SK-N-SH treated with all-trans-retinoic acid at 6 μM for 48 hours (cell line): Measurements from ENCODE around the gene ALS2CL.

ENCODE experiments used
- ATAC-seq: fragments of 200-7000 bp; cut with Tn5 transposase; 3 replicates; pipeline ENCODE4 v1.9.1; 2020; ENCODE audit warnings: mild to moderate bottlenecking, moderate library complexity
- ARNTL ChIP-seq: fragments of 450-650 bp; formaldehyde crosslinking; IDR thresholded peaks from 2 replicates; pipeline ENCODE4 v1.5.0; 2020; ENCODE audit warnings: low read depth, mild to moderate bottlenecking, moderate library complexity, borderline replicate concordance
- BACH2 ChIP-seq: fragments of 250-450 bp; sonication (Bioruptor Pico); IDR thresholded peaks from 2 replicates; pipeline ENCODE4 v1.9.0; 2021; ENCODE audit warnings: mild to moderate bottlenecking, borderline replicate concordance
- CSDC2 ChIP-seq: fragments of 250-450 bp; sonication (Bioruptor Pico); IDR thresholded peaks from 2 replicates; pipeline ENCODE4 v1.5.0; 2020; ENCODE audit warnings: mild to moderate bottlenecking, moderate library complexity
- ESRRG ChIP-seq: fragments of 250-450 bp; sonication (Bioruptor Pico); IDR thresholded peaks from 2 replicates; pipeline ENCODE4 v1.6.1; 2021; ENCODE audit warnings: mild to moderate bottlenecking
- GLIS3 ChIP-seq: fragments of 250-450 bp; sonication (Bioruptor Pico); IDR thresholded peaks from 2 replicates; pipeline ENCODE4 v1.5.0; 2020; ENCODE audit warnings: mild to moderate bottlenecking, moderate library complexity
- ISL1 ChIP-seq: fragments of 250-450 bp; sonication (Bioruptor Pico); IDR thresholded peaks from 2 replicates; pipeline ENCODE4 v2.1.2; 2022; ENCODE audit warnings: mild to moderate bottlenecking, moderate library complexity
- OSR1 ChIP-seq: fragments of 250-450 bp; sonication (Bioruptor Pico); IDR thresholded peaks from 2 replicates; pipeline ENCODE4 v1.8.0; 2022; ENCODE audit warnings: moderate library complexity, mild to moderate bottlenecking, inconsistent platforms
- PPARA ChIP-seq: fragments of 250-450 bp; sonication (Bioruptor Pico); IDR thresholded peaks from 2 replicates; pipeline ENCODE4 v1.5.0; 2020; ENCODE audit warnings: mild to moderate bottlenecking, borderline replicate concordance
- RARB ChIP-seq: fragments of 250-450 bp; sonication (Bioruptor Pico); IDR thresholded peaks from 2 replicates; pipeline ENCODE4 v1.8.0; 2021; ENCODE audit warnings: mild to moderate bottlenecking, moderate library complexity
- SNAI2 ChIP-seq: fragments of 250-450 bp; sonication (Bioruptor Pico); IDR thresholded peaks from 2 replicates; pipeline ENCODE4 v1.5.0; 2020; ENCODE audit warnings: mild to moderate bottlenecking, moderate library complexity
- TCF4 ChIP-seq: fragments of 250-450 bp; sonication (Bioruptor Pico); IDR thresholded peaks from 2 replicates; pipeline ENCODE4 v1.8.0; 2021; ENCODE audit warnings: mild to moderate bottlenecking, moderate library complexity, borderline replicate concordance
- TOX ChIP-seq: fragments of 250-450 bp; sonication (Bioruptor Pico); IDR thresholded peaks from 2 replicates; pipeline ENCODE4 v1.8.0; 2021; ENCODE audit warnings: mild to moderate bottlenecking, moderate library complexity, borderline replicate concordance
- ZC3H10 ChIP-seq: fragments of 250-450 bp; sonication (Bioruptor Pico); IDR thresholded peaks from 2 replicates; pipeline ENCODE4 v1.5.1; 2021; ENCODE audit warnings: mild to moderate bottlenecking, moderate library complexity
- ZFP3 ChIP-seq: fragments of 250-450 bp; sonication (Bioruptor Pico); IDR thresholded peaks from 2 replicates; pipeline ENCODE4 v1.5.0; 2020; ENCODE audit warnings: mild to moderate bottlenecking, moderate library complexity
- ZFP30 ChIP-seq: fragments of 450-650 bp; formaldehyde crosslinking; IDR thresholded peaks from 2 replicates; pipeline ENCODE4 v1.5.0; 2022; ENCODE audit warnings: mild to moderate bottlenecking, moderate library complexity
- ZNF565 ChIP-seq: fragments of 450-650 bp; formaldehyde crosslinking; conservative IDR thresholded peaks from 2 replicates; pipeline ENCODE4 v1.5.0; 2020; ENCODE audit warnings: low read depth, mild to moderate bottlenecking, moderate library complexity
- ZNF70 ChIP-seq: fragments of 450-650 bp; formaldehyde crosslinking; IDR thresholded peaks from 2 replicates; pipeline ENCODE4 v1.5.0; 2020; ENCODE audit warnings: mild to moderate bottlenecking, moderate library complexity
- ZNF8 ChIP-seq: fragments of 450-650 bp; formaldehyde crosslinking; IDR thresholded peaks from 2 replicates; pipeline ENCODE4 v1.5.0; 2020; ENCODE audit warnings: mild to moderate bottlenecking, moderate library complexity
- TF ChIP-seq, protein P1 (sequence below): fragments of 250-450 bp; sonication (Bioruptor Pico); IDR thresholded peaks from 2 replicates; pipeline ENCODE4 v1.5.1; 2020; ENCODE audit warnings: low read depth, mild to moderate bottlenecking, moderate library complexity
- TF ChIP-seq, protein P2 (sequence below): fragments of 250-450 bp; sonication (Bioruptor Pico); IDR thresholded peaks from 2 replicates; pipeline ENCODE4 v1.5.1; 2021; ENCODE audit warnings: mild to moderate bottlenecking, moderate library complexity
- TF ChIP-seq, protein P3 (sequence below): fragments of 250-450 bp; sonication (Bioruptor Pico); IDR thresholded peaks from 2 replicates; pipeline ENCODE4 v1.8.0; 2020; ENCODE audit warnings: mild to moderate bottlenecking, moderate library complexity, borderline replicate concordance
- TF ChIP-seq, protein P4 (sequence below): fragments of 250-450 bp; sonication (Bioruptor Pico); IDR thresholded peaks from 2 replicates; pipeline ENCODE4 v1.5.0; 2020; ENCODE audit warnings: mild to moderate bottlenecking, moderate library complexity
- TF ChIP-seq, protein P5 (sequence below): fragments of 250-450 bp; sonication (Bioruptor Pico); IDR thresholded peaks from 2 replicates; pipeline ENCODE4 v1.8.0; 2021; ENCODE audit warnings: low read depth, mild to moderate bottlenecking, moderate library complexity, borderline replicate concordance

Gene ALS2CL

DNA sequence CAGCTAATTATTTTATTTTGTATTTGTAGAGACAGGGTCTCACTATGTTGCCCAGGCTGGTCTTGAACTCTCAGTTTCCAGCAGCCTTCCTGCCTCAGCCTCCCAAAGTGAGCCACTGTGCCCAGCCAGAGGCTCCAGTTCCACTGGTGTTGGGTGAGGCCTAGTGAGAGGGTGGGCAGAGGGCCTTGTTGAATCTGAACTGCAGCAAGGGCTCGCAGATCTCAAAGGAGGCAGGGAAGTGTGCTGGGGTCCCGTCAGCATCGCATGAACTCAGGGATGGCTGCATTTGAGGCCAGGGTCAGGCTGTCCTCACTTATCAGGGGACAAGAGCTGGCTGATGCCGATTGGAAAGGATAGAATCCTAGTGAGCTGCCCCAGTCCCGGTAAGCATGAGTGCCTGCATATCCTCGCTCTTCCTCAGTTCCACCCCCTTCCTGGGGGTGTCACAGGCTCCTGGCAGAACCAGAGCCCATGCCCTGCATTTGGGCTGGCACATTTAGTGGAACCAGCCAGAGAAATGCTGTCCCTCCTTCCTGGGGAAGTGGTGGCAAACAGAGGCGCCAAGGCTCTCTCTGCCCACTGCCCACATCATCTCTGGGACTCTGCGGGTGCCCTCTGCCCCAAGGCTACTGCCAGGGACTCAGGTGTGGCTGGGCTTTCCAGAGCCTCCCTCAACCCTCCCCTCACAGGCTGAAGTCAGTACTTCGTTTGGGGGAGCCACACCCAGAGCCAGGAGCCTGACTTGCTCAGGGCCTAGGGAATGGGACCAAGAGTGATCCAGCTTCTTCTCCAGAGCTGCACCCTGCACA lies 24.1 kb downstream of the ALS2CL start:
- no peak for ATAC-seq
- TF ChIP-seq ZFP3 (CRISPR knock-in tag), result no peak
- no peak for TF ChIP-seq CSDC2 (CRISPR knock-in tag)
- TF ChIP-seq, protein P1, sequence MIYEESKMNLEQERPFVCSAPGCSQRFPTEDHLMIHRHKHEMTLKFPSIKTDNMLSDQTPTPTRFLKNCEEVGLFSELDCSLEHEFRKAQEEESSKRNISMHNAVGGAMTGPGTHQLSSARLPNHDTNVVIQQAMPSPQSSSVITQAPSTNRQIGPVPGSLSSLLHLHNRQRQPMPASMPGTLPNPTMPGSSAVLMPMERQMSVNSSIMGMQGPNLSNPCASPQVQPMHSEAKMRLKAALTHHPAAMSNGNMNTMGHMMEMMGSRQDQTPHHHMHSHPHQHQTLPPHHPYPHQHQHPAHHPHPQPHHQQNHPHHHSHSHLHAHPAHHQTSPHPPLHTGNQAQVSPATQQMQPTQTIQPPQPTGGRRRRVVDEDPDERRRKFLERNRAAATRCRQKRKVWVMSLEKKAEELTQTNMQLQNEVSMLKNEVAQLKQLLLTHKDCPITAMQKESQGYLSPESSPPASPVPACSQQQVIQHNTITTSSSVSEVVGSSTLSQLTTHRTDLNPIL (CRISPR knock-in tag), result no peak
- TF ChIP-seq, protein P2, sequence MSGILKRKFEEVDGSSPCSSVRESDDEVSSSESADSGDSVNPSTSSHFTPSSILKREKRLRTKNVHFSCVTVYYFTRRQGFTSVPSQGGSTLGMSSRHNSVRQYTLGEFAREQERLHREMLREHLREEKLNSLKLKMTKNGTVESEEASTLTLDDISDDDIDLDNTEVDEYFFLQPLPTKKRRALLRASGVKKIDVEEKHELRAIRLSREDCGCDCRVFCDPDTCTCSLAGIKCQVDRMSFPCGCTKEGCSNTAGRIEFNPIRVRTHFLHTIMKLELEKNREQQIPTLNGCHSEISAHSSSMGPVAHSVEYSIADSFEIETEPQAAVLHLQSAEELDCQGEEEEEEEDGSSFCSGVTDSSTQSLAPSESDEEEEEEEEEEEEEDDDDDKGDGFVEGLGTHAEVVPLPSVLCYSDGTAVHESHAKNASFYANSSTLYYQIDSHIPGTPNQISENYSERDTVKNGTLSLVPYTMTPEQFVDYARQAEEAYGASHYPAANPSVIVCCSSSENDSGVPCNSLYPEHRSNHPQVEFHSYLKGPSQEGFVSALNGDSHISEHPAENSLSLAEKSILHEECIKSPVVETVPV, result no peak
- no peak for TF ChIP-seq ISL1 (CRISPR knock-in tag)
- TF ChIP-seq ZC3H10 (CRISPR knock-in tag), result no peak
- TF ChIP-seq TOX (CRISPR knock-in tag), result no peak
- no peak for TF ChIP-seq PPARA
- no peak for TF ChIP-seq ZFP30
- no peak for TF ChIP-seq GLIS3 (CRISPR knock-in tag)
- TF ChIP-seq BACH2 (CRISPR knock-in tag), result no peak
- no peak for TF ChIP-seq RARB (CRISPR knock-in tag)
- TF ChIP-seq, protein P3, sequence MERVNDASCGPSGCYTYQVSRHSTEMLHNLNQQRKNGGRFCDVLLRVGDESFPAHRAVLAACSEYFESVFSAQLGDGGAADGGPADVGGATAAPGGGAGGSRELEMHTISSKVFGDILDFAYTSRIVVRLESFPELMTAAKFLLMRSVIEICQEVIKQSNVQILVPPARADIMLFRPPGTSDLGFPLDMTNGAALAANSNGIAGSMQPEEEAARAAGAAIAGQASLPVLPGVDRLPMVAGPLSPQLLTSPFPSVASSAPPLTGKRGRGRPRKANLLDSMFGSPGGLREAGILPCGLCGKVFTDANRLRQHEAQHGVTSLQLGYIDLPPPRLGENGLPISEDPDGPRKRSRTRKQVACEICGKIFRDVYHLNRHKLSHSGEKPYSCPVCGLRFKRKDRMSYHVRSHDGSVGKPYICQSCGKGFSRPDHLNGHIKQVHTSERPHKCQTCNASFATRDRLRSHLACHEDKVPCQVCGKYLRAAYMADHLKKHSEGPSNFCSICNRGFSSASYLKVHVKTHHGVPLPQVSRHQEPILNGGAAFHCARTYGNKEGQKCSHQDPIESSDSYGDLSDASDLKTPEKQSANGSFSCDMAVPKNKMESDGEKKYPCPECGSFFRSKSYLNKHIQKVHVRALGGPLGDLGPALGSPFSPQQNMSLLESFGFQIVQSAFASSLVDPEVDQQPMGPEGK, result no peak
- TF ChIP-seq, protein P4, sequence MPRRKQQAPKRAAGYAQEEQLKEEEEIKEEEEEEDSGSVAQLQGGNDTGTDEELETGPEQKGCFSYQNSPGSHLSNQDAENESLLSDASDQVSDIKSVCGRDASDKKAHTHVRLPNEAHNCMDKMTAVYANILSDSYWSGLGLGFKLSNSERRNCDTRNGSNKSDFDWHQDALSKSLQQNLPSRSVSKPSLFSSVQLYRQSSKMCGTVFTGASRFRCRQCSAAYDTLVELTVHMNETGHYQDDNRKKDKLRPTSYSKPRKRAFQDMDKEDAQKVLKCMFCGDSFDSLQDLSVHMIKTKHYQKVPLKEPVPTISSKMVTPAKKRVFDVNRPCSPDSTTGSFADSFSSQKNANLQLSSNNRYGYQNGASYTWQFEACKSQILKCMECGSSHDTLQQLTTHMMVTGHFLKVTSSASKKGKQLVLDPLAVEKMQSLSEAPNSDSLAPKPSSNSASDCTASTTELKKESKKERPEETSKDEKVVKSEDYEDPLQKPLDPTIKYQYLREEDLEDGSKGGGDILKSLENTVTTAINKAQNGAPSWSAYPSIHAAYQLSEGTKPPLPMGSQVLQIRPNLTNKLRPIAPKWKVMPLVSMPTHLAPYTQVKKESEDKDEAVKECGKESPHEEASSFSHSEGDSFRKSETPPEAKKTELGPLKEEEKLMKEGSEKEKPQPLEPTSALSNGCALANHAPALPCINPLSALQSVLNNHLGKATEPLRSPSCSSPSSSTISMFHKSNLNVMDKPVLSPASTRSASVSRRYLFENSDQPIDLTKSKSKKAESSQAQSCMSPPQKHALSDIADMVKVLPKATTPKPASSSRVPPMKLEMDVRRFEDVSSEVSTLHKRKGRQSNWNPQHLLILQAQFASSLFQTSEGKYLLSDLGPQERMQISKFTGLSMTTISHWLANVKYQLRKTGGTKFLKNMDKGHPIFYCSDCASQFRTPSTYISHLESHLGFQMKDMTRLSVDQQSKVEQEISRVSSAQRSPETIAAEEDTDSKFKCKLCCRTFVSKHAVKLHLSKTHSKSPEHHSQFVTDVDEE, result no peak
- no peak for TF ChIP-seq ZNF565 (CRISPR knock-in tag)
- TF ChIP-seq OSR1 (CRISPR knock-in tag), result no peak
- TF ChIP-seq, protein P5, sequence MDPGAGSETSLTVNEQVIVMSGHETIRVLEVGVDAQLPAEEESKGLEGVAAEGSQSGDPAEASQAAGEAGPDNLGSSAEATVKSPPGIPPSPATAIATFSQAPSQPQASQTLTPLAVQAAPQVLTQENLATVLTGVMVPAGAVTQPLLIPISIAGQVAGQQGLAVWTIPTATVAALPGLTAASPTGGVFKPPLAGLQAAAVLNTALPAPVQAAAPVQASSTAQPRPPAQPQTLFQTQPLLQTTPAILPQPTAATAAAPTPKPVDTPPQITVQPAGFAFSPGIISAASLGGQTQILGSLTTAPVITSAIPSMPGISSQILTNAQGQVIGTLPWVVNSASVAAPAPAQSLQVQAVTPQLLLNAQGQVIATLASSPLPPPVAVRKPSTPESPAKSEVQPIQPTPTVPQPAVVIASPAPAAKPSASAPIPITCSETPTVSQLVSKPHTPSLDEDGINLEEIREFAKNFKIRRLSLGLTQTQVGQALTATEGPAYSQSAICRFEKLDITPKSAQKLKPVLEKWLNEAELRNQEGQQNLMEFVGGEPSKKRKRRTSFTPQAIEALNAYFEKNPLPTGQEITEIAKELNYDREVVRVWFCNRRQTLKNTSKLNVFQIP, result no peak
- no peak for TF ChIP-seq TCF4
- no peak for TF ChIP-seq ARNTL (CRISPR knock-in tag)

DNA sequence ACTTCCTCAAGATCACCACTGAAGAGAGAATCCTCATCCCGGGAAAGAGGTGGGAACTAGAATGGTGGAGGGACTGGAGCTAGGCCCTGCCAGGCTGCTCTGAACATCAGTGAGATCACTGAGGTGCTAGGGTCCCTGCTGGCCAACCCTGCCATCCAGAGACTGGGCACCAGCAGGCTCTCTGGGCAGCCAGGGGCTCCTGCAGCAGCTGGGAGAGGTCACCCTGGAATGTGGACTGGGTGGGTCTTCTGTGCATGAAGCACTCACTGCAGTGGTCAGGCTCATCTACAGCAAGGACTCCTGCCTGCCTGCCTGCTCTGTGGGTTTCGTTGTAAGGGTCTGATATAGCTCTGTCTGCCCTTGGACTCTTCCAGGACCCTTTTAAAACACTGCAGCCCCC lies 24.9 kb downstream of the ALS2CL start:
- no peak for ATAC-seq
- TF ChIP-seq OSR1 (CRISPR knock-in tag) (no peak), ESRRG (no peak), ZNF70 (CRISPR knock-in tag) (no peak), ZNF565 (CRISPR knock-in tag) (no peak), RARB (CRISPR knock-in tag) (no peak), TCF4 (no peak), ZNF8 (CRISPR knock-in tag) (no peak), ISL1 (CRISPR knock-in tag) (no peak), GLIS3 (CRISPR knock-in tag) (no peak), SNAI2 (no peak), BACH2 (CRISPR knock-in tag) (no peak)
- TF ChIP-seq, protein P5, result no peak
- TF ChIP-seq, protein P4, result no peak
- TF ChIP-seq, protein P2, result no peak
